MCF 10A (cell line): ENCODE results near the gene MAN1A1. TPM values are rescaled to one million over a fixed set of nuclear protein-coding genes. Genes with fewer than 3 reads are reported as not detected.
A peak's percentile ranks its signal among the peaks of the same experiment; 100 is the strongest.

Source experiments
- Bru-seq: library from RNA; stranded (reverse); fragments of 400-500 nt; gene quantifications from one replicate; lab custom pipeline; 2021; lab: Mats Ljungman, UMichigan
- BruChase-seq, 2 experiments: library from RNA; stranded (reverse); fragments of 400-500 nt; gene quantifications; one replicate each; lab custom pipeline; 2021; lab: Mats Ljungman, UMichigan
- BruUV-seq: library from RNA; stranded (reverse); fragments of 400-500 nt; replicated peaks from 2 replicates; lab custom pipeline; 2021; lab: Mats Ljungman, UMichigan
- CTCF ChIA-PET: fragments of 300-600 bp; sonication (Branson Sonifier 250); formaldehyde crosslinking; extraction: SDS; loops from one replicate; lab custom pipeline; 2021; ENCODE audit warnings: antibody characterized with exemption, inconsistent platforms; lab: Yijun Ruan, JAX
- POLR2A ChIA-PET: fragments of 300-600, 350-650 bp; sonication (Branson Sonifier 250); formaldehyde crosslinking; extraction: SDS; loops from one replicate; lab custom pipeline; 2020; ENCODE audit warnings: antibody characterized with exemption, inconsistent platforms; lab: Yijun Ruan, JAX
- DNase-seq: peaks from one replicate; pipeline ENCODE4 v3.0.0-alpha.2; 2018; ENCODE audit not compliant: unreplicated experiment
- H3K27ac Mint-ChIP-seq: one replicate; pipeline ENCODE4 v1.8.0; 2022; ENCODE audit warnings: mild to moderate bottlenecking, low read depth, mixed read lengths; ENCODE audit not compliant: unreplicated experiment
- H3K27me3 Mint-ChIP-seq: one replicate; pipeline ENCODE4 v1.8.0; 2022; ENCODE audit warnings: mixed read lengths; ENCODE audit not compliant: insufficient read depth, unreplicated experiment
- H3K36me3 Mint-ChIP-seq: one replicate; pipeline ENCODE4 v1.8.0; 2022; ENCODE audit warnings: mild to moderate bottlenecking, moderate library complexity, mixed read lengths; ENCODE audit not compliant: insufficient read depth, unreplicated experiment
- H3K4me1 Mint-ChIP-seq: one replicate; pipeline ENCODE4 v1.8.0; 2022; ENCODE audit warnings: mixed read lengths; ENCODE audit not compliant: insufficient read depth, unreplicated experiment
- H3K4me3 Mint-ChIP-seq: one replicate; pipeline ENCODE4 v1.8.0; 2022; ENCODE audit warnings: mild to moderate bottlenecking, moderate library complexity, mixed read lengths; ENCODE audit not compliant: unreplicated experiment
- H3K9me3 Mint-ChIP-seq: one replicate; pipeline ENCODE4 v1.8.0; 2022; ENCODE audit warnings: mixed read lengths; ENCODE audit not compliant: unreplicated experiment
- CTCF ChIP-seq: fragments of 200-600 bp; IDR thresholded peaks from one replicate; pipeline ENCODE4 v1.8.0; 2022; ENCODE audit warnings: antibody characterized with exemption, mild to moderate bottlenecking; ENCODE audit not compliant: unreplicated experiment
- intact Hi-C: fragments of 100-400 bp; cut with micrococcal nuclease; formaldehyde crosslinking; loops from 2 replicates; pipeline ENCODE4 v1.14.1; 2022
- long read RNA-seq: library from polyadenylated mRNA; stranded (forward); transcript quantifications from one replicate; pipeline ENCODE4 v2.0.0, GENCODE V29; 2022
- total RNA-seq: library from RNA; stranded (reverse); gene quantifications from 2 replicates; pipeline ENCODE4 v1.2.3, GENCODE V29; 2022

MAN1A1 gene
- total RNA-seq (1.3 and 1.6 TPM in 2 replicates), Bru-seq, nascent RNA (percentile 34 among the genes with signal in this experiment), BruChase-seq, experiment 1, labeled RNA remaining after a 6-hour chase (percentile 32 among the genes with signal in this experiment), BruChase-seq, experiment 2, labeled RNA remaining after a 2-hour chase (percentile 29 among the genes with signal in this experiment)
- long read RNA-seq, full-length matches to known transcripts = 3 of 5 reads
- long read RNA-seq, partial matches to known transcripts = 1 of 5 reads
- long read RNA-seq, other reads (novel, unspliced or antisense) = 1 of 5 reads

GRCh38 chr6:119349361-119350201 lies at the start of gene MAN1A1:
Gene MAN1A1, minus strand, starts transcription at chr6:119349761. Its CDS starts 696 bp downstream, at chr6:119349065.
- Mint-ChIP-seq H3K9me3 (no peaks in the 10 kb centered on the region), H3K4me1 (peaks cover 7% of the 10 kb centered on the region), H3K4me3 (peak within 1 kb of the TSS; percentile 71), H3K36me3 (no peaks in the 10 kb centered on the region), H3K27ac (peak within 1 kb of the TSS; percentile 1), H3K27me3 (no peaks in the 10 kb centered on the region)
- CTCF ChIA-PET = interaction anchor here (0.6 to 6.0 kb wide), 16 partner anchors 13 to 1983 kb away, joined by 3 to 33 read pairs (median 5); no protein-coding TSS in a partner anchor
- DNase-seq = peak; percentile 78
- no TSS peak for BruUV-seq
- no peak for TF ChIP-seq CTCF
- POLR2A ChIA-PET = interaction anchor here (0.7 to 2.1 kb wide), 5 partner anchors 14 to 279 kb away, joined by 3 to 17 read pairs (median 8); no protein-coding TSS in a partner anchor
- intact Hi-C loops = loop anchor here (1.0 to 10.0 kb wide), 6 partner anchors 185 to 1025 kb away; no protein-coding TSS in a partner anchor

GRCh38 chr6:119395192-119395591 lies 45.6 kb upstream of the MAN1A1 start:
- H3K4me1 Mint-ChIP-seq = peaks cover 6% of the 10 kb centered on the region
- H3K27ac Mint-ChIP-seq = no peak overlapping the region
- DNase-seq = no peak
- intact Hi-C loops = no loop called here
- H3K27me3 Mint-ChIP-seq = no peaks in the 10 kb centered on the region
- no peaks in the 10 kb centered on the region for H3K36me3 Mint-ChIP-seq
- TF ChIP-seq CTCF = no peak
- H3K4me3 Mint-ChIP-seq = no peak overlapping the region
- no TSS peak for BruUV-seq
- peaks cover 8% of the 10 kb centered on the region for H3K9me3 Mint-ChIP-seq
- POLR2A ChIA-PET = no interaction called here
- CTCF ChIA-PET = no interaction called here

GRCh38 chr6:119390247-119390793 lies 40.8 kb upstream of the MAN1A1 start:
- Mint-ChIP-seq H3K4me3 (no peak overlapping the region), H3K27me3 (no peaks in the 10 kb centered on the region), H3K36me3 (no peaks in the 10 kb centered on the region), H3K27ac (no peak overlapping the region), H3K4me1 (peaks cover 6% of the 10 kb centered on the region), H3K9me3 (peaks cover 9% of the 10 kb centered on the region)
- POLR2A ChIA-PET = no interaction called here
- no TSS peak for BruUV-seq
- TF ChIP-seq CTCF = no peak
- intact Hi-C loops = no loop called here
- CTCF ChIA-PET = no interaction called here
- DNase-seq = no peak

- peaks cover 9% of the 10 kb centered on the region for H3K9me3 Mint-ChIP-seq
- no peaks in the 10 kb centered on the region for H3K4me1 Mint-ChIP-seq
- ChIA-PET CTCF (interaction anchor here (0.6 kb wide), 1 partner anchor 237 kb away, joined by 5 read pairs; no protein-coding TSS in a partner anchor), POLR2A (no interaction called here)
- DNase-seq = no peak
- BruUV-seq = no TSS peak
- intact Hi-C loops = no loop called here
- H3K27ac Mint-ChIP-seq = no peak overlapping the region
- no peaks in the 10 kb centered on the region for H3K27me3 Mint-ChIP-seq
- no peak for TF ChIP-seq CTCF
- no peaks in the 10 kb centered on the region for H3K36me3 Mint-ChIP-seq
- no peak overlapping the region for H3K4me3 Mint-ChIP-seq
Observed at GRCh38 chr6:119385994-119386393, 36.4 kb upstream of the MAN1A1 start.
